Cardiac muscle cell (in vitro differentiated cells and primary cell): Measurements from ENCODE around the gene UROD. TPM values are rescaled to one million over a fixed set of nuclear protein-coding genes. Genes with fewer than 3 reads are reported as not detected.
A peak's percentile ranks its signal among the peaks of the same experiment; 100 is the strongest.

Source experiments
- DNase-seq, 2 donors: peaks; one replicate each; pipeline versions ENCODE4 v3.0.0 to v3.0.0-alpha.2; 2010 to 2017; ENCODE audit warnings: low read depth in 1 of 2, low spot score in 1 of 2
- H3K27ac ChIP-seq: fragments of 200-600 bp; sonication (generic); 2 replicates; pipeline ENCODE4 v1.5.1; 2016
- H3K27me3 ChIP-seq: fragments of 200-600 bp; sonication (generic); 2 replicates; pipeline ENCODE4 v1.6.0; 2016; ENCODE audit warnings: control low read depth
- H3K36me3 ChIP-seq: fragments of 200-600 bp; sonication (generic); 2 replicates; pipeline ENCODE4 v1.5.1; 2016; ENCODE audit warnings: control low read depth
- H3K4me1 ChIP-seq: fragments of 200-600 bp; sonication (generic); 2 replicates; pipeline ENCODE4 v1.8.1; 2017; ENCODE audit warnings: low read depth, mild to moderate bottlenecking, mixed run types
- H3K4me3 ChIP-seq: fragments of 200-600 bp; sonication (generic); 2 replicates; pipeline ENCODE4 v1.5.1; 2016; ENCODE audit warnings: mild to moderate bottlenecking
- H3K9me3 ChIP-seq: fragments of 200-600 bp; sonication (generic); 2 replicates; pipeline ENCODE4 v1.5.1; 2017; ENCODE audit warnings: low read depth, mild to moderate bottlenecking, control low read depth
- CTCF ChIP-seq: IDR thresholded peaks from 2 replicates; pipeline ENCODE4 v1.5.1; 2012; ENCODE audit warnings: low read depth, mild to moderate bottlenecking, low read length
- polyA plus RNA-seq: library from polyadenylated mRNA; unstranded; fragments of >200 nt; fragmentation: Nextera tagmentation; extraction: Ambion mirVana; gene quantifications from 2 replicates; pipeline ENCODE4 v1.2.1, GENCODE V29; 2016
- total RNA-seq: library from RNA; depleted of rRNA; stranded (reverse); fragments of >200 nt; gene quantifications from 2 replicates; pipeline ENCODE4 v1.2.3, GENCODE V29; 2016

UROD gene
- total RNA-seq (110 and 142 TPM in 2 replicates), polyA plus RNA-seq (200 and 237 TPM in 2 replicates)

- TF ChIP-seq CTCF = no peak
- H3K27ac ChIP-seq = peak within 1 kb of the TSS; percentile 87
- peaks cover 7% of the 10 kb centered on the region for H3K36me3 ChIP-seq
- peaks cover 13% of the 10 kb centered on the region for H3K4me1 ChIP-seq
- DNase-seq = peak; percentile 97 to 98
- H3K4me3 ChIP-seq = peak within 1 kb of the TSS; percentile 67
- H3K27me3 ChIP-seq = no peaks in the 10 kb centered on the region
- H3K9me3 ChIP-seq = no peaks in the 10 kb centered on the region
Measured at GRCh38 chr1:45011837-45012638, at the start of gene UROD. TSS of gene UROD (plus strand) at chr1:45012254. CDS start at chr1:45012266, 12 bp downstream.

- Histone ChIP-seq H3K27ac (no peak overlapping the region), H3K36me3 (no peaks in the 10 kb centered on the region), H3K4me3 (no peak overlapping the region), H3K27me3 (no peaks in the 10 kb centered on the region), H3K4me1 (no peaks in the 10 kb centered on the region), H3K9me3 (no peaks in the 10 kb centered on the region)
- DNase-seq = no peak
- TF ChIP-seq CTCF = no peak
Measured at GRCh38 chr1:44962729-44963128, 49.3 kb upstream of the UROD start.

- Histone ChIP-seq H3K4me1 (no peaks in the 10 kb centered on the region), H3K36me3 (no peaks in the 10 kb centered on the region), H3K27ac (no peak overlapping the region), H3K9me3 (no peaks in the 10 kb centered on the region), H3K4me3 (no peak overlapping the region), H3K27me3 (no peaks in the 10 kb centered on the region)
- no peak for TF ChIP-seq CTCF
- DNase-seq = no peak
Measured at GRCh38 chr1:44964396-44964795, 47.7 kb upstream of the UROD start.

- H3K27ac ChIP-seq = no peak overlapping the region
- H3K4me3 ChIP-seq = no peak overlapping the region
- no peaks in the 10 kb centered on the region for H3K4me1 ChIP-seq
- peaks cover 3% of the 10 kb centered on the region for H3K36me3 ChIP-seq
- no peak for TF ChIP-seq CTCF
- no peaks in the 10 kb centered on the region for H3K27me3 ChIP-seq
- DNase-seq = peak in 1 of 2 donors; percentile 70
- no peaks in the 10 kb centered on the region for H3K9me3 ChIP-seq
Measured at GRCh38 chr1:44970317-44970716, 41.7 kb upstream of the UROD start.

GRCh38 chr1:44973645-44974044 lies 38.4 kb upstream of the UROD start:
- H3K36me3 ChIP-seq = peaks cover 24% of the 10 kb centered on the region
- no peak overlapping the region for H3K4me3 ChIP-seq
- no peak for DNase-seq
- no peaks in the 10 kb centered on the region for H3K9me3 ChIP-seq
- no peaks in the 10 kb centered on the region for H3K4me1 ChIP-seq
- no peak overlapping the region for H3K27ac ChIP-seq
- H3K27me3 ChIP-seq = no peaks in the 10 kb centered on the region
- no peak for TF ChIP-seq CTCF
